GM18498 (cell line): ENCODE results near the gene CDKN1A.

Source experiments
- ATAC-seq: cut with Tn5 transposase; IDR thresholded peaks from one replicate; pipeline ENCODE4 v1.9.1; 2021; ENCODE audit warnings: mild to moderate bottlenecking, moderate library complexity; ENCODE audit not compliant: unreplicated experiment

Gene CDKN1A

DNA sequence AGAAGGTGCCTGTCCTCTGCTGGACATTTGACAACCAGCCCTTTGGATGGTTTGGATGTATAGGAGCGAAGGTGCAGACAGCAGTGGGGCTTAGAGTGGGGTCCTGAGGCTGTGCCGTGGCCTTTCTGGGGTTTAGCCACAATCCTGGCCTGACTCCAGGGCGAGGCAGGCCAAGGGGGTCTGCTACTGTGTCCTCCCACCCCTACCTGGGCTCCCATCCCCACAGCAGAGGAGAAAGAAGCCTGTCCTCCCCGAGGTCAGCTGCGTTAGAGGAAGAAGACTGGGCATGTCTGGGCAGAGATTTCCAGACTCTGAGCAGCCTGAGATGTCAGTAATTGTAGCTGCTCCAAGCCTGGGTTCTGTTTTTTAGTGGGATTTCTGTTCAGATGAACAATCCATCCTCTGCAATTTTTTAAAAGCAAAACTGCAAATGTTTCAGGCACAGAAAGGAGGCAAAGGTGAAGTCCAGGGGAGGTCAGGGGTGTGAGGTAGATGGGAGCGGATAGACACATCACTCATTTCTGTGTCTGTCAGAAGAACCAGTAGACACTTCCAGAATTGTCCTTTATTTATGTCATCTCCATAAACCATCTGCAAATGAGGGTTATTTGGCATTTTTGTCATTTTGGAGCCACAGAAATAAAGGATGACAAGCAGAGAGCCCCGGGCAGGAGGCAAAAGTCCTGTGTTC is 1.3 kb upstream of the CDKN1A start:
- no peak for ATAC-seq

DNA sequence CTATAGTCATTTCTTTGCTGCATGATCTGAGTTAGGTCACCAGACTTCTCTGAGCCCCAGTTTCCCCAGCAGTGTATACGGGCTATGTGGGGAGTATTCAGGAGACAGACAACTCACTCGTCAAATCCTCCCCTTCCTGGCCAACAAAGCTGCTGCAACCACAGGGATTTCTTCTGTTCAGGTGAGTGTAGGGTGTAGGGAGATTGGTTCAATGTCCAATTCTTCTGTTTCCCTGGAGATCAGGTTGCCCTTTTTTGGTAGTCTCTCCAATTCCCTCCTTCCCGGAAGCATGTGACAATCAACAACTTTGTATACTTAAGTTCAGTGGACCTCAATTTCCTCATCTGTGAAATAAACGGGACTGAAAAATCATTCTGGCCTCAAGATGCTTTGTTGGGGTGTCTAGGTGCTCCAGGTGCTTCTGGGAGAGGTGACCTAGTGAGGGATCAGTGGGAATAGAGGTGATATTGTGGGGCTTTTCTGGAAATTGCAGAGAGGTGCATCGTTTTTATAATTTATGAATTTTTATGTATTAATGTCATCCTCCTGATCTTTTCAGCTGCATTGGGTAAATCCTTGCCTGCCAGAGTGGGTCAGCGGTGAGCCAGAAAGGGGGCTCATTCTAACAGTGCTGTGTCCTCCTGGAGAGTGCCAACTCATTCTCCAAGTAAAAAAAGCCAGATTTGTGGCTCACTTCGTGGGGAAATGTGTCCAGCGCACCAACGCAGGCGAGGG is 594 bp upstream of the CDKN1A start:
- no peak for ATAC-seq

DNA sequence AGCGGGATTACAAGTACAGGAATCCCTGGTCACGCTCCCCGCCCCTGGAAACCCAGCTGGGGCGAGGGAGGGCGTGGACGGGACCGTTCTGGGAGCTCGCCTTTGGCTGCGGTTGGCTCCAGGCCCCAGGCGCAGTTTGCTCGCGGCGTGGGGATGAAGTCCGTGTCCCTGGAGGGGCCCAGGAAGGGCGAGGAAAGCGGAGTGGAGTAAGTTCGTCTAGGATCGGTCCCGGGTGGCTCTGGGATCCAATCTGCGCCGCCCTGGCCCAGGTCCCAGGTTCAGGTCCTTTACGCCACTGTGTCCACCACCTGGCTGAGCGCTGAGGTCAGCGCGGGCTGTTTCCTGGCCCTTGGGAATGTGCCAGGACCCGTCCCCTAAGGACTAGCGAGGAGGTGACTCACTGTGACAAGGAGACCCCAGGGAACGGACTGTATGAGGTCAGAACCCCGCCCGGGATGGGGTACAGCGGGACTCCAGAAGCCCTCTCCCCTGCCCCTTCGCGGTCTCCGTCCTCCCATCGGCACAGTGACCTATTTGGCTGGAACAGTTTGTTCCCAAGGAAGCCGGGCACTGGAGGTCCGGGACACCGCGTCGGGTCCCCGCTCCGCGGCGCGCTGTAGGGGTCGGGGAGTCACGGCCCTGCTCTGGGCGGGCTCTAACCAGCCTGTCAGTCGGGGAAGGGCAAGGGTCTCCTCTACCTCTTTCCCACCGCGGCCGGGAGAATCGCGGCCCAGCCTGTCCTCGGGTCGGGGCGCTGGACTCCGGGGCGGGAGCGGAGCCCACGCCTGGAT is 724 bp downstream of the CDKN1A start:
- ATAC-seq = no peak

DNA sequence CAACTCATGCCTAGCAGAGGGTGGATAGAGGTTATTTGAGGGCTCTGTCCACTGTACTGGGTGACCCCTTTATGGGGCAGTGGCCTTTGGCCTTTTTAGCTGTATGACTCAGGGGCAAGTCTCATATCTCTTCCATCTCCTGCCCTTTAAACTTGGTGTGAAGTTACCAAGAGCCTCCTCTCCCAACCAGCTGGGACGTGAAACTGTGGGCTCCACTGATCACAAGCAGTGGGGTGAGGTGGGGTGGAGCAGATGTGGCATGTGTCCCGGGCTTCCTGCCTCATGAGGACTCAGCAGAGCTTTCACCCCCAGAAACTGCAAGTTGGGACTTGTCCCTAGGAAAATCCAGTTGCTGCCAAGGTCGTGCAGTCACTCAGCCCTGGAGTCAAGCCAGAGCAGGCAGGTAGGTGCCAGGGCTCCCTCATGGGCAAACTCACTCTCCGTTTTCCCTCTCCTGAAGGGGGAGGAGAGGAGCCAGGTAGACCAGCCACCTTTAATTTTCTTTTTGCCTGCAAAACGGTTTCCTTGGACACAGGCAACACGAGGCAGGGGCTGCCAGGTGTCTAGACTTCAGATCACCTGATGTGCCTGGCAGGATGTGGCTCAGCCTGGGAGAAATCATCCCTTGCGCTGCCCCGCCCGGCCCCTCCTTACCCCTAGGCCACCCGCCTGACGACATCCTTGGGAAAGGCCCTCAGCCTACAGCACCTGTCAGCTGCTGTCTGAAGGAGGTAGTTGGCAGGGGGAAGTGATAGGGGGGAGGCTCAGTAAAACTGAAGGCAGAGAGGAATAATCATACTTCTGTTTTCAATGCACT is 4.0 kb downstream of the CDKN1A start:
- ATAC-seq = no peak

DNA sequence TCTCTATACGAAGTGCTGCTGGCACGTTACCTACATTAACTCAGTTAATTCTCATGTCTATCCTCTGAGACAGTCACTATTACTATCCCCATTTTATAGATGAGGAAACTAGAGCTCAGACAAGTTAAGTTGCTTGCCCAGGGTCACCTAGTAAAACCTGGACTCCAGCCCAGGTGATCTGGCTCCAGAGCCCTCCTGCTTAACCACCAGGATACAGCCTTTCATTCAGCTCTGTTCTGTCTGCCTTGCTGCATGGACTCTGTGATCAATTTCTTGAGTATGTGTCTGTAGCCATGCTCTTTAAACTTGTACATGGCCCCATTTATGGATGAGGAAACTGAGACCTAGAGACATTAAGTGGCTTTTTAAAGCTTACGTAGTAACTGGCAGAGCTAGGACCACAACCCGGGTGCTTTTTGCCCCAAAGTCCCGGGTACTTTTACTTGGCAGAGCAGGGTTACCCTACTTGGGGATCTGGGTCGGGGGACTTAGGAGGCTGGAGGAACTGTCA is 4.7 kb downstream of the CDKN1A start:
- ATAC-seq = no peak

DNA sequence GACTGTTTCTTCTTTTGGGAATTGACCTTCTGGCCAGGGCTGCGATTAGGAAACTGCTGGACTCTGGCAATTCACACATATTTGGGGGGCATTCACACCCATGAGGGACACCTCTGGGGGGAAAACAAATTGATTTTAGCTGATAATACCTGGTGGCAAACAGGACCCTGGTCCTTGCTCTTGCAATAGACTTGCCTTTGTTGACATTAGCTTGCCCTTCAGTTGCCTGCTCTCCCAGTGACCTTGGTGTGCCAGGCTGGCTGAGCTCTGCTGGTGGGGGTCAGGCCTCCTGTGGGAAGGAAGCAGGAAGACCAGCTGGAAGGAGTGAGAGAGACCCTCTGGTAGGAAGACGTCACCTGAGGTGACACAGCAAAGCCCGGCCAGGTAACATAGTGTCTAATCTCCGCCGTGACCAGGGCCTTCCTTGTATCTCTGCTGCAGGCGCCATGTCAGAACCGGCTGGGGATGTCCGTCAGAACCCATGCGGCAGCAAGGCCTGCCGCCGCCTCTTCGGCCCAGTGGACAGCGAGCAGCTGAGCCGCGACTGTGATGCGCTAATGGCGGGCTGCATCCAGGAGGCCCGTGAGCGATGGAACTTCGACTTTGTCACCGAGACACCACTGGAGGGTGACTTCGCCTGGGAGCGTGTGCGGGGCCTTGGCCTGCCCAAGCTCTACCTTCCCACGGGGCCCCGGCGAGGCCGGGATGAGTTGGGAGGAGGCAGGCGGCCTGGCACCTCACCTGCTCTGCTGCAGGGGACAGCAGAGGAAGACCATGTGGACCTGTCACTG is 5.3 kb downstream of the CDKN1A start:
- no peak for ATAC-seq

DNA sequence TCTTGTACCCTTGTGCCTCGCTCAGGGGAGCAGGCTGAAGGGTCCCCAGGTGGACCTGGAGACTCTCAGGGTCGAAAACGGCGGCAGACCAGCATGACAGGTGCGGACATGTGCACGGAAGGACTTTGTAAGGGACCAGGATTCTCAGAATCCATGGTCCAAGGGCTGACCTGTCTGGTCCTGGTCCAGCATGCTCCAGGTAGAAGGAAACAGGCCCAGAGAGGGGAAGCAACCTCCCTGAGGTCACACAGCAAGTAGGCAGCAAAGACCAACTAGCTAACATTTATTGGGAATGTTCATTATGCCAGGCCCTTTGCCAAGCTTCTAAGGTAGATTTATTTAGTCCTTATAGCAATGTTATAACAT is 5.9 kb downstream of the CDKN1A start:
- ATAC-seq = no peak

DNA sequence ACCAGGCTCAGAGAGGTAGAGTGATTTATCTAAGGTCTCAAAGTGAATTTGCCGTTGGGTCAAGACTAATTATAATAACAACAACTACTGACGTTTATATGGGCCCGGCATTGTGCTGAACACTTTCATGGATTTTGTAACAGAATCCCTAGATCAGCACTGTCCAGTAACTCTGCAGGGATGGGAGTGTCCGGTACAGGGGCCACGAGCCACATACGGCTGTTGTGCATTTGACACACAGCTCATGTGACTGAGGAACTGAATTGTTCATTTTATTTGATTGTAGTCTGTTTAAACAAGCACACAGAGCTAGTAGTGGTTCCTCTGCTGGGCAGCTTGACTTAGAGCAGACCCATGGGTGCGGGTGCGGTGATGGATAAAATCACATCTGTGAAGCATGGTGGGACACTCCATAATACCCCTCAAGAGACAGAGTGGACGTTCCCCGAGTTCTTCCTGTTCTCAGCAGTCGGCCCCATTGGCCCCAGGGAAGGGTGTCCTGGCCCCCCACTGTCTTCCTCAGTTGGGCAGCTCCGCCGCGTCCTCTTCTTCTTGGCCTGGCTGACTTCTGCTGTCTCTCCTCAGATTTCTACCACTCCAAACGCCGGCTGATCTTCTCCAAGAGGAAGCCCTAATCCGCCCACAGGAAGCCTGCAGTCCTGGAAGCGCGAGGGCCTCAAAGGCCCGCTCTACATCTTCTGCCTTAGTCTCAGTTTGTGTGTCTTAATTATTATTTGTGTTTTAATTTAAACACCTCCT is 6.8 kb downstream of the CDKN1A start:
- ATAC-seq = no peak

DNA sequence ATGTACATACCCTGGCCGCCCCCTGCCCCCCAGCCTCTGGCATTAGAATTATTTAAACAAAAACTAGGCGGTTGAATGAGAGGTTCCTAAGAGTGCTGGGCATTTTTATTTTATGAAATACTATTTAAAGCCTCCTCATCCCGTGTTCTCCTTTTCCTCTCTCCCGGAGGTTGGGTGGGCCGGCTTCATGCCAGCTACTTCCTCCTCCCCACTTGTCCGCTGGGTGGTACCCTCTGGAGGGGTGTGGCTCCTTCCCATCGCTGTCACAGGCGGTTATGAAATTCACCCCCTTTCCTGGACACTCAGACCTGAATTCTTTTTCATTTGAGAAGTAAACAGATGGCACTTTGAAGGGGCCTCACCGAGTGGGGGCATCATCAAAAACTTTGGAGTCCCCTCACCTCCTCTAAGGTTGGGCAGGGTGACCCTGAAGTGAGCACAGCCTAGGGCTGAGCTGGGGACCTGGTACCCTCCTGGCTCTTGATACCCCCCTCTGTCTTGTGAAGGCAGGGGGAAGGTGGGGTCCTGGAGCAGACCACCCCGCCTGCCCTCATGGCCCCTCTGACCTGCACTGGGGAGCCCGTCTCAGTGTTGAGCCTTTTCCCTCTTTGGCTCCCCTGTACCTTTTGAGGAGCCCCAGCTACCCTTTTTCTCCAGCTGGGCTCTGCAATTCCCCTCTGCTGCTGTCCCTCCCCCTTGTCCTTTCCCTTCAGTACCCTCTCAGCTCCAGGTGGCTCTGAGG is 7.6 kb downstream of the CDKN1A start:
- ATAC-seq = no peak

DNA sequence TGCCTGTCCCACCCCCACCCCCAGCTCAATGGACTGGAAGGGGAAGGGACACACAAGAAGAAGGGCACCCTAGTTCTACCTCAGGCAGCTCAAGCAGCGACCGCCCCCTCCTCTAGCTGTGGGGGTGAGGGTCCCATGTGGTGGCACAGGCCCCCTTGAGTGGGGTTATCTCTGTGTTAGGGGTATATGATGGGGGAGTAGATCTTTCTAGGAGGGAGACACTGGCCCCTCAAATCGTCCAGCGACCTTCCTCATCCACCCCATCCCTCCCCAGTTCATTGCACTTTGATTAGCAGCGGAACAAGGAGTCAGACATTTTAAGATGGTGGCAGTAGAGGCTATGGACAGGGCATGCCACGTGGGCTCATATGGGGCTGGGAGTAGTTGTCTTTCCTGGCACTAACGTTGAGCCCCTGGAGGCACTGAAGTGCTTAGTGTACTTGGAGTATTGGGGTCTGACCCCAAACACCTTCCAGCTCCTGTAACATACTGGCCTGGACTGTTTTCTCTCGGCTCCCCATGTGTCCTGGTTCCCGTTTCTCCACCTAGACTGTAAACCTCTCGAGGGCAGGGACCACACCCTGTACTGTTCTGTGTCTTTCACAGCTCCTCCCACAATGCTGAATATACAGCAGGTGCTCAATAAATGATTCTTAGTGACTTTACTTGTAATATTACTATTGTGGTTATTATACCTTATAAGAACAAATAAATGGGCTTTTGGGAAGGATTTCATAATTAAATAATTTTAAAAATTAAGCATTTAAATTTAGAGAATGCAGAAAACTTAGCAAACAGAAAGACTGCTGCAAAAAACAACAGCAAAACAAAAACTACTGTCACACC is 8.4 kb downstream of the CDKN1A start:
- no peak for ATAC-seq

DNA sequence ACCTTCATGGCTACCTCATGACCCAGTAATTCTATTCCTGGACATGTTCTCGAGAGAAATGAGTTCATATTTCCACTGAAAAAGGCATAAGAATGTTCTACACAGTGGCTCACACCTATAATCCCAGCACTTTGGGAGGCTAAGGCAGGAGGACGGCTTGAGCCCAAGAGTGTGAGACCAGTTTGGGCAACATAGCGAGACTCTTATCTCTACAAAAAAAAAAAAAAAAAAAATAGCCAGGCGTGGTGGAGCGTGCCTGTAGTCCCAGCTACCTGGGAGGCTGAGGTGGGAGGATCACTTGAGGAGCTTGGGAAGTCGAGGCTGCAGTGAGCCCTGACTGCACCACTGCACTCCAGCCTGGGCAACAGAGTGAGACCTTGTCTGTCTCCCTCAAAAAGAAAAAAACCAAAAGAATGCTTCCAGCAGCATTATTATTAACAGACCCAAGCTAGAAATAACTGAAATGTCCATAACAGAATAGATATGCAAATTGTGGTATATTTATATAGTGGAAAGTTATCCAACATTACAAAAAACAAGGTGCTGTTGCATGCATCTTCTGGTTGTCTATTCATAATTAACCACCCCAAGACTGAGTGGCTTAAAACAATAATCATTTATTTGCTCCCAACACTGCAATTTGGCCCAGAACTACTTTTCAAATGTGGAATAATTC is 9.7 kb downstream of the CDKN1A start:
- no peak for ATAC-seq

DNA sequence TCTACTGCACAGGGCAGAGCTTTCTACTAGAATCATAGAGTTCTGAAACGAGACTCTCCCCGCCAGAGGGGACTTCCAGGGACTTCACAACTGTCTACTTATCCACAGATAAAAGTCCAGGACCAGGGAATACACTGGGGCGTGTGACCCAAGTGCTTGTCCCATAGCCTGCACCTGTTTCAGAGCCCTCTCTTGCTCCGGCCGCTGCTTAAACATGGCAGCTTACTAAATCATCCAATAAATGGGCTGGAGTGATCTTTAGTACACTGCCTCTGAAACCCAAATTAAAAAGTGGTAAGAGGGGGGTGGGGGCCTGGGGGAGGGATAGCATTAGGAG is 10.2 kb downstream of the CDKN1A start:
- no peak for ATAC-seq

DNA sequence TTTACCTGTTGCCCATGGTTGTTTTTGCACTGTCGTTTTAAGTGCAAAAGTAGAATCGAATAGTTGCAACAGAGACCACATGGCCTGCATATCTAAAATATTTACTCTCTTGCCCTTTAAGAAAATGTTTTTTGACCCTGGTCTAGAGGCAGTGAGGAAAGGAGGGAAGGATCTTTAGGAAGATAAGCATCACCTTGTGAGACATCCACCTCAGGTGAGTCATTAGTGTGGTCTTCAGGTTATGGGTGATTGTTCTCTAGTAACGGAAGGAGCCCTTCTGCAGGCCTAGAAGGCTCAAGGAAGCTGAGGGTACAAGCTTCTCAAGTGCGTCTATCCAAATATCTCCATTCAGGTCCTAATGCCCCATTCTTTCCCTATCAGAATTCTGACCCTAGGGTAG is 12.5 kb downstream of the CDKN1A start:
- ATAC-seq = no peak

DNA sequence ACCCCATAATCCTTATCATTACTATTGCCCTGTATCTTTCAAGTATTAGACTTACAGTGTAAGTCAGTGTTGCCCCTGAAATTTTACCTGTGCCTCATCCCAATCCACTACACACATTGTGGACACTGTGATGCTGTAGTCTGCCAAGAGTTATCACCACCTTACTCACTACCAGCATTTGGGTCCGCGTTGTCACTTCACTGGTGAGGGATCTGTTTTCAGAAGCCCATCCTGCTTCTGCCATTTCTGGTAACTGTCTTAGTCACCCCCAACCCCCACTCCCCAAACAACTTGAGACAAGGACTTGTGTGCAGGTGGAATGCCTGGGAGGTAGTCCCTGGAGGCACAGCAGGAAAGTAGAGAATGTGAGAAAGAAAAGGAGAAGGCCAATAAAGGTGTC is 13.1 kb downstream of the CDKN1A start:
- ATAC-seq = no peak

DNA sequence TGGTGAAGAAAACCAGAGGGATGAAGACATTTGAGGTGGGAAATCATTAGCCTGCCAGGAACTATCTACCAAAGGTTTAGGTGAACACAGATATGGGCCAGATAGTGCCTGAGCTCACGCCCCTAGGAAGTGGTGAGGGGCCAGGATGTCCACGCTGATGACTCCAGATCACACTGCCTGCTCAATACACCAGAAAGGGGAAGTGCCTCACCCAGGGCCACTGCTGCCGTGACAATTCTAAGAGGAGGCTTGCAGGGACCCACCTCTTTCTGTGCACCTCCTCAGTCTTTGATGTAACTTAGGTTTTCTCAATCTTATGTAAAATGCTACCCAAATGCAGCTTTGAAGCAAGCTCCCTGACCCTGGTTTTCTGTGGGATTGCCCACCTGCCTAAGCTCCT is 13.7 kb downstream of the CDKN1A start:
- peak; percentile 55 for ATAC-seq

DNA sequence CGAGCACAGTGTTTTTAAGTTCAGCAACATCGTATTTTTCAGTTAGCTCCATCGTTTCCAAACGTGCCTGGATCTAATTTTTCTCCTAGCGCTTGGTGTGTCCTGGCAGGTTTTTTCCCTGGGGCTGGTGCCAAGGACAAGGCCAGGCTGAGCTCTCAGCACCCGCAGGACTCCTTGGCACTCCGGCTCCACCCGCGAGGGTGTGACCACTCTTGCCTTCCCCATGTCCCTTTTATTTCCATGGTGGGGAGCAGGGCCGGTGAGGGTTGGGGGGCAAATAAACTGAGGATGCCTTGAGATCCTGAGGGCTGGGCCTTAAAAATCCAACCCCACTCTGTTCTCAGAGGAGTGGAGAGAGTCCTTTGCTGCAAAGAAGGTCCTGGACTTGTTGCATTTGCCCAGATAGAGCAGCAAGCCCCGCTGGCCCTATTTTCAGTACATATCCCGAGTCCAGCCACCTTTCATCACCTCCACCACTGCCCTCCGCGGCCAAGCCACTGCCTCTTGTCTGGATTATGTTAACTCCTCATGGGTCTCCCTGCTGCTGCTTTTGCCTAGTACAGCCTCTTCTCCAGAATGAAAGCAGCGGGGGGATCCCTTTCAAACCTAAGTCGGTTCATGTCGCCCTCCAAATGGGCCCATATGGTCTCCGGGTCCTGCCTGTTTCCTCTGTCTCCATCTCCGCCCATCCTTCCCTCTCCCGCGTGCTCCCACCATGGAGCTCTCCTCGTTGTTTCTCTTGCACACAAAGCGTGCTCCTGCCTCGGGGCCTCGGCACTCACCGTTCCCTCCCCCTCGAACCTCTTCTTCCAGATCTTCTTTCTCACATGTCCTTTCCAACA is 14.6 kb downstream of the CDKN1A start:
- no peak for ATAC-seq
